H1 (cell line): ENCODE results near the gene DNAJC24. TPM values are rescaled to one million over a fixed set of nuclear protein-coding genes. Genes with fewer than 3 reads are reported as not detected.

Source experiments
- CTCF ChIA-PET: fragments of 300-600 bp; sonication (Branson Sonifier 250); formaldehyde crosslinking; loops from one replicate; lab custom pipeline; 2021; ENCODE audit not compliant: partially characterized antibody; lab: Charles Lee
- POLR2A ChIA-PET: fragments of 300-600 bp; sonication (Branson Sonifier 250); formaldehyde crosslinking; loops from one replicate; lab custom pipeline; 2021; ENCODE audit warnings: inconsistent platforms; ENCODE audit not compliant: partially characterized antibody; lab: Charles Lee
- DNase-seq, 2 experiments: peaks; one replicate each; pipeline versions ENCODE4 v3.0.0 to v3.0.0-alpha.2; 2010 to 2022; ENCODE audit warnings: low spot score in 2 of 2, low read depth in 1 of 2, mixed read lengths in 1 of 2
- FAIRE-seq: peaks from 2 replicates; lab custom pipeline; 2011; peaks lifted over from hg19 to GRCh38; lab: Jason Lieb, UNC
- H2AFZ ChIP-seq: 2 replicates; pipeline ENCODE4 v1.8.1; 2012; ENCODE audit warnings: low read length, inconsistent platforms
- H2AK5ac ChIP-seq: 2 replicates; pipeline ENCODE4 v1.6.1; 2013; ENCODE audit warnings: low read depth, low read length
- H2BK120ac ChIP-seq: replicated peaks from 2 replicates; pipeline ENCODE3; 2013; ENCODE audit warnings: low read depth, low read length, inconsistent platforms
- H2BK12ac ChIP-seq: 2 replicates; pipeline ENCODE4 v1.6.1; 2013; ENCODE audit warnings: low read depth, low read length
- H2BK15ac ChIP-seq: 2 replicates; pipeline ENCODE4 v1.6.1; 2013; ENCODE audit warnings: low read length
- H2BK20ac ChIP-seq: 2 replicates; pipeline ENCODE4 v1.6.1; 2013; ENCODE audit warnings: low read length
- H2BK5ac ChIP-seq: 2 replicates; pipeline ENCODE4 v1.6.1; 2013; ENCODE audit warnings: low read depth, low read length
- H3K14ac ChIP-seq: 2 replicates; pipeline ENCODE4 v1.6.1; 2013; ENCODE audit warnings: inconsistent platforms; ENCODE audit not compliant: insufficient read length
- H3K18ac ChIP-seq: 2 replicates; pipeline ENCODE4 v1.6.1; 2013; ENCODE audit warnings: low read length; ENCODE audit errors: extremely low read depth
- H3K23ac ChIP-seq: 2 replicates; pipeline ENCODE4 v1.6.1; 2013; ENCODE audit warnings: inconsistent platforms; ENCODE audit not compliant: insufficient read length
- H3K23me2 ChIP-seq: 2 replicates; pipeline ENCODE4 v1.6.1; 2013; ENCODE audit warnings: low read depth, low read length
- H3K27ac ChIP-seq: 2 replicates; pipeline ENCODE4 v1.6.1; 2011; ENCODE audit warnings: low read depth, low read length, inconsistent platforms
- H3K27me3 ChIP-seq, 4 experiments: replicated peaks in 1 of 4; 1 replicate in 1 of 4; 2 replicates in 3 of 4; pipeline versions ENCODE4 v1.6.1 to v1.8.1; 2011 to 2013; ENCODE audit warnings: low read length in 3 of 4, mild to moderate bottlenecking in 3 of 4, inconsistent platforms in 2 of 4, mixed read lengths in 2 of 4, moderate library complexity in 1 of 4; ENCODE audit not compliant: control insufficient read depth in 3 of 4, insufficient read depth in 3 of 4; ENCODE audit errors: extremely low read depth in 1 of 4
- H3K36me3 ChIP-seq, 4 experiments: 2 replicates each; pipeline versions ENCODE4 v1.6.1 to v1.8.1; 2011 to 2013; ENCODE audit warnings: mild to moderate bottlenecking in 4 of 4, low read length in 3 of 4, moderate library complexity in 2 of 4, control low read depth in 1 of 4, inconsistent platforms in 1 of 4; ENCODE audit not compliant: insufficient read depth in 4 of 4, control insufficient read depth in 2 of 4
- H3K4ac ChIP-seq: replicated peaks from 2 replicates; pipeline ENCODE3; 2013; ENCODE audit warnings: low read length, low read depth, mixed read lengths, inconsistent platforms; ENCODE audit not compliant: insufficient read length
- H3K4me1 ChIP-seq, 4 experiments: replicated peaks in 1 of 4; 1 replicate in 1 of 4; 2 replicates in 3 of 4; pipeline versions ENCODE4 v1.6.1 to v1.8.1; 2011 to 2013; ENCODE audit warnings: low read length in 3 of 4, inconsistent platforms in 2 of 4, mixed read lengths in 1 of 4; ENCODE audit not compliant: insufficient read depth in 4 of 4, control insufficient read depth in 3 of 4
- H3K4me2 ChIP-seq, 2 experiments: 2 replicates each; pipeline versions ENCODE4 v1.6.1 to v1.8.1; 2011 to 2013; ENCODE audit warnings: low read depth in 2 of 2, low read length in 2 of 2, control low read depth in 1 of 2, inconsistent platforms in 1 of 2, mild to moderate bottlenecking in 1 of 2; ENCODE audit not compliant: insufficient read depth in 1 of 2
- H3K4me3 ChIP-seq, 4 experiments: fragments of 200-600, 300-600 bp in 1 of 4; sonication (generic), shearing (Covaris generic), sonication (Bioruptor Twin) in 1 of 4; 2 replicates each; pipeline versions ENCODE4 v1.5.1 to v1.8.1; 2011 to 2016; ENCODE audit warnings: low read length in 4 of 4, low read depth in 3 of 4, control low read depth in 2 of 4, inconsistent platforms in 2 of 4, mild to moderate bottlenecking in 2 of 4, mixed read lengths in 1 of 4, moderate library complexity in 1 of 4; ENCODE audit not compliant: insufficient read depth in 2 of 4; ENCODE audit errors: extremely low read depth in 1 of 4
- H3K56ac ChIP-seq: replicated peaks from 2 replicates; pipeline ENCODE3; 2013; ENCODE audit warnings: low read depth, mild to moderate bottlenecking, mixed read lengths, low read length, inconsistent platforms; ENCODE audit not compliant: insufficient read length
- H3K79me1 ChIP-seq: 2 replicates; pipeline ENCODE4 v1.6.1; 2013; ENCODE audit warnings: low read depth, low read length, control low read depth
- H3K79me2 ChIP-seq, 2 experiments: 2 replicates each; pipeline versions ENCODE4 v1.6.1 to v1.8.1; 2012 to 2013; ENCODE audit warnings: low read length in 2 of 2, mild to moderate bottlenecking in 2 of 2, inconsistent platforms in 1 of 2; ENCODE audit not compliant: insufficient read depth in 2 of 2, control insufficient read depth in 1 of 2
- H3K9ac ChIP-seq, 4 experiments: replicated peaks in 1 of 4; 1 replicate in 1 of 4; 2 replicates in 3 of 4; pipeline versions ENCODE4 v1.6.1 to v1.8.1; 2011 to 2013; ENCODE audit warnings: low read depth in 3 of 4, low read length in 3 of 4, control low read depth in 2 of 4, mild to moderate bottlenecking in 2 of 4, moderate library complexity in 2 of 4, inconsistent platforms in 1 of 4; ENCODE audit errors: extremely low read depth in 1 of 4
- H3K9me3 ChIP-seq, 2 experiments: 2 replicates each; pipeline versions ENCODE4 v1.6.1 to v1.8.1; 2012 to 2013; ENCODE audit warnings: mild to moderate bottlenecking in 2 of 2, moderate library complexity in 2 of 2, control low read depth in 1 of 2, inconsistent platforms in 1 of 2, low read depth in 1 of 2, low read length in 1 of 2, mixed read lengths in 1 of 2; ENCODE audit not compliant: insufficient read depth in 2 of 2
- H4K20me1 ChIP-seq, 2 experiments: replicated peaks in 1 of 2; 2 replicates each; pipeline versions ENCODE3 to v1.8.1; 2011 to 2013; ENCODE audit warnings: inconsistent platforms in 2 of 2, low read length in 2 of 2, mild to moderate bottlenecking in 1 of 2; ENCODE audit not compliant: insufficient read depth in 2 of 2, control insufficient read depth in 1 of 2
- H4K5ac ChIP-seq: 2 replicates; pipeline ENCODE4 v1.6.1; 2013; ENCODE audit warnings: low read length, low read depth, mixed read lengths, inconsistent platforms; ENCODE audit not compliant: insufficient read length
- H4K8ac ChIP-seq: 2 replicates; pipeline ENCODE4 v1.8.0; 2013; ENCODE audit warnings: mild to moderate bottlenecking, moderate library complexity, low read length, inconsistent platforms; ENCODE audit not compliant: insufficient read depth; ENCODE audit errors: extremely low read depth
- H4K91ac ChIP-seq: replicated peaks from 2 replicates; pipeline ENCODE3; 2013; ENCODE audit warnings: low read length, mixed read lengths, inconsistent platforms; ENCODE audit not compliant: insufficient read length
- ASH2L ChIP-seq: fragments of 200-600, 300-600 bp; sonication (generic); IDR thresholded peaks from one replicate; pipeline ENCODE4 v1.7.1; 2017; ENCODE audit warnings: low read length
- BCL11A ChIP-seq, 2 experiments: IDR thresholded peaks; one replicate each; pipeline ENCODE4 v1.6.1; 2011; ENCODE audit warnings: low read depth in 2 of 2, low read length in 2 of 2, mild to moderate bottlenecking in 2 of 2
- CTBP2 ChIP-seq: IDR thresholded peaks from 2 replicates; pipeline ENCODE4 v1.7.0; 2011; ENCODE audit warnings: borderline replicate concordance, mild to moderate bottlenecking, moderate library complexity, mixed read lengths, low read length; ENCODE audit not compliant: insufficient read depth, insufficient read length
- NANOG ChIP-seq: IDR thresholded peaks from 2 replicates; pipeline ENCODE4 v1.6.1; 2011; ENCODE audit warnings: low read length, low read depth, mild to moderate bottlenecking, inconsistent platforms; ENCODE audit not compliant: insufficient read depth, poor library complexity, severe bottlenecking
- POU5F1 ChIP-seq: IDR thresholded peaks from 2 replicates; pipeline ENCODE4 v1.6.1; 2011; ENCODE audit warnings: low read depth, mild to moderate bottlenecking, low read length, moderate library complexity
- RAD21 ChIP-seq, 2 experiments: IDR thresholded peaks in 1 of 2; conservative IDR thresholded peaks in 1 of 2; 2 replicates each; pipeline ENCODE4 v1.6.1; 2011; ENCODE audit warnings: low read depth in 2 of 2, low read length in 2 of 2, improper control_type of control experiment in 1 of 2, inconsistent platforms in 1 of 2, mild to moderate bottlenecking in 1 of 2, moderate library complexity in 1 of 2
- SAP30 ChIP-seq: fragments of 300-600 bp; sonication (generic); IDR thresholded peaks from 2 replicates; pipeline ENCODE4 v1.7.1; 2012; ENCODE audit warnings: low read length, moderate library complexity, mild to moderate bottlenecking, inconsistent platforms; ENCODE audit not compliant: insufficient read depth, insufficient replicate concordance
- SIX5 ChIP-seq: IDR thresholded peaks from 2 replicates; pipeline ENCODE4 v1.6.1; 2011; ENCODE audit warnings: mild to moderate bottlenecking, low read depth, low read length
- WGBS, 2 experiments: shearing (Covaris generic) in 1 of 2; methylation state at CpG; one replicate each; pipeline versions ENCODE4 v1.1.6 to v1.1.7; 2013 to 2015; ENCODE audit warnings: low lambda C conversion rate in 2 of 2, mixed read lengths in 2 of 2, inconsistent platforms in 1 of 2, low coverage in 1 of 2, missing lambda C conversion rate in 1 of 2; ENCODE audit not compliant: insufficient replicate concordance in 2 of 2, insufficient coverage in 1 of 2, insufficient read length in 1 of 2; ENCODE audit errors: extremely low coverage in 1 of 2, missing lambda C conversion rate in 1 of 2; 5-methylcytosine and 5-hydroxymethylcytosine counted together
- polyA plus RNA-seq, 7 experiments: library from polyadenylated mRNA; depleted of rRNA in 3 of 7; stranded (reverse) in 5 of 7; unstranded in 2 of 7; fragments of >200 nt in 5 of 7; fragments of 200-250 nt in 2 of 7; gene quantifications; 1 replicate in 5 of 7; 2 replicates in 1 of 7; 4 replicates in 1 of 7; pipeline versions ENCODE4 v1.2.1 to v1.2.3, GENCODE V29; 2011 to 2013; ENCODE audit warnings: missing spikeins in 2 of 7, mixed read lengths in 2 of 7
- total RNA-seq: library from RNA; stranded (reverse); fragmentation: NEBNext Ultra II Directional; extraction: Animal tissue kit (Norgen Biotek cat#: 25700); gene quantifications from 2 replicates; pipeline ENCODE4 v1.2.1, GENCODE V29; 2021

The DNAJC24 gene
- total and polyA plus RNA-seq, 2 of the 8 experiments (the other 6 are each of a cell fraction or from before 2014, with no cell fraction given) = 7.2 to 21.1 TPM

DNA sequence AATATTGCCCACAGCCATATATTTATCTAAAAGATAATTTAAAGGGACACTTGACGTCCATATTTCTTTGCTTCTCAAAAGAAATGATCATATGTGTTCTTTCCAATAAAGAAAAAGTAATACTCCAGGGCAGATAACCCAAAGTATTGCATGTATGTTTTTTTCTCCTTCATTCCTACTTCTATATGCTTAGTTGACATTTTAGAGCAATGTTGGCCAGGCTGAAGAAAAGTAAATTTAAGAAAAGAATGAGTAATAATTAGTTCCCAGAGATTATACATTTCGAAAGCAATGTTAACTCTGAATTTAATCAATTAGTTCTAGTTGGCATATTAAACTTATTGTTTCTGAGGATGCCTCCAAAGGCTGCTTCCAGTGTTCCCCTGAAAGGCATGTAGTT is 48.2 kb downstream of the DNAJC24 start:
- Histone ChIP-seq H2BK12ac (no peak overlapping the region), H3K9ac (no peak overlapping the region), H3K27me3 (peaks cover 0 to 1% (median 0%) of the 10 kb centered on the region in 4 experiments; a peak in 1 of 7 replicates), H3K23ac (no peak overlapping the region), H3K23me2 (no peaks in the 10 kb centered on the region), H2BK5ac (no peak overlapping the region), H3K9me3 (no peaks in the 10 kb centered on the region), H4K91ac (no peak overlapping the region), H3K4me2 (peak overlapping the region in 1 of 2 experiments; percentile 45; a peak in 1 of 4 replicates), H3K56ac (no peak overlapping the region), H3K18ac (no peak overlapping the region), H2BK120ac (no peak overlapping the region), H2BK20ac (no peak overlapping the region), H2AFZ (no peak overlapping the region), H4K20me1 (no peaks in the 10 kb centered on the region), H4K5ac (no peak overlapping the region), H3K79me1 (no peaks in the 10 kb centered on the region), H3K4ac (no peak overlapping the region), H4K8ac (no peak overlapping the region), H3K4me1 (peaks cover 0 to 30% (median 17%) of the 10 kb centered on the region in 4 experiments; a peak in 4 of 7 replicates), H2AK5ac (no peak overlapping the region), H3K27ac (no peak overlapping the region), H3K79me2 (0 out of 4 replicates have a peak, but pooled peaks cover 0 to 2% of the 10 kb centered on the region in 2 experiments), H3K36me3 (no peaks in the 10 kb centered on the region; a peak in 1 of 8 replicates), H3K4me3 (peak overlapping the region in 1 of 4 experiments; percentile 22; a peak in 1 of 8 replicates), H3K14ac (no peak overlapping the region), H2BK15ac (no peak overlapping the region)
- DNase-seq = no peak
- POLR2A ChIA-PET = no interaction called here
- WGBS, 2 experiments = 74% methylated on average over 2 of the region's 2 CpGs; no CpG with 5 or more reads in 1 of the 2 experiments
- FAIRE-seq = no peak
- CTCF ChIA-PET = interaction anchor here (1.0 to 1.4 kb wide), 4 partner anchors 18 to 311 kb away, joined by 3 to 4 read pairs (median 3); no protein-coding TSS in a partner anchor
- TF ChIP-seq BCL11A (IDR thresholded peaks at IDR 0.05; ENCODE audit: low read depth in 2 of 2, low read length in 2 of 2) (no peak), NANOG (no peak), SAP30 (no peak), ASH2L (no peak), CTBP2 (no peak), POU5F1 (no peak), RAD21 (IDR thresholded peaks at IDR 0.05 in 1 of 2, conservative IDR thresholded peaks at IDR 0.05 in 1 of 2; ENCODE audit: low read depth in 2 of 2, low read length in 2 of 2) (no peak), SIX5 (no peak)
